AG09309 (cell line): ENCODE data around the gene TFDP2.

Experiments used
- DNase-seq: peaks from one replicate; pipeline ENCODE4 v3.0.0-alpha.2; 2010; ENCODE audit warnings: low read depth
- H3K4me3 ChIP-seq: 2 replicates; pipeline ENCODE4 v1.5.1; 2011; ENCODE audit warnings: mild to moderate bottlenecking, low read depth, low read length, moderate library complexity; ENCODE audit not compliant: control insufficient read depth
- TF ChIP-seq, protein P1 (sequence below): IDR thresholded peaks from 2 replicates; pipeline ENCODE4 v1.5.1; 2011; ENCODE audit warnings: mild to moderate bottlenecking, low read depth, low read length, inconsistent platforms; ENCODE audit not compliant: insufficient read depth, control insufficient read depth; ENCODE audit errors: missing control alignments

The TFDP2 gene

DNA sequence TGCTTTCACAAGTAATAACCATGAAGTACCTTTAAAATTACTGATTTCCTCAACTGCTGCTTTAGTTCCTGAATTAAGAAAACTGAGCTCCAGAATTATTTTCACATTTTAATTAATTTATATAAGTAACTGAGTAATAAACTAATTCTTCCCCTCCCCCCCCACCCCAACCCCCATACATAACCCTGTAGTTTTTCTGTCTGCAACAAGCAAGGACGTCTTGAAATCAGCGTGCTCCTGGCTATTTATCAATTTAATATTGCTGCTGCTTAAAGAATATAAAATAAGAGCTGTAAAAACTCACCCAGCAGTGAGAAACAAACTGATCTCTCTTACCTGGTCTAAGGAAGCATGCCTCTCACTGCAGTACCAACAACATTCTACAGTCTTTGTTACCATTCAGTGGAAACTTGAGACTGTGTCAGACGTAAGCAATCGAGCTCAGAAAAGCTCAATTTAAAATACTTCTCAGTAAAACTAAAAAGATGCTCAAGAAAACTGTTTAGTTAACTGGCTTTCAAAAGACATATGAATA, 121.0 kb downstream of the TFDP2 start:
- TF ChIP-seq, protein P1, sequence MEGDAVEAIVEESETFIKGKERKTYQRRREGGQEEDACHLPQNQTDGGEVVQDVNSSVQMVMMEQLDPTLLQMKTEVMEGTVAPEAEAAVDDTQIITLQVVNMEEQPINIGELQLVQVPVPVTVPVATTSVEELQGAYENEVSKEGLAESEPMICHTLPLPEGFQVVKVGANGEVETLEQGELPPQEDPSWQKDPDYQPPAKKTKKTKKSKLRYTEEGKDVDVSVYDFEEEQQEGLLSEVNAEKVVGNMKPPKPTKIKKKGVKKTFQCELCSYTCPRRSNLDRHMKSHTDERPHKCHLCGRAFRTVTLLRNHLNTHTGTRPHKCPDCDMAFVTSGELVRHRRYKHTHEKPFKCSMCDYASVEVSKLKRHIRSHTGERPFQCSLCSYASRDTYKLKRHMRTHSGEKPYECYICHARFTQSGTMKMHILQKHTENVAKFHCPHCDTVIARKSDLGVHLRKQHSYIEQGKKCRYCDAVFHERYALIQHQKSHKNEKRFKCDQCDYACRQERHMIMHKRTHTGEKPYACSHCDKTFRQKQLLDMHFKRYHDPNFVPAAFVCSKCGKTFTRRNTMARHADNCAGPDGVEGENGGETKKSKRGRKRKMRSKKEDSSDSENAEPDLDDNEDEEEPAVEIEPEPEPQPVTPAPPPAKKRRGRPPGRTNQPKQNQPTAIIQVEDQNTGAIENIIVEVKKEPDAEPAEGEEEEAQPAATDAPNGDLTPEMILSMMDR: no peak
- peak; percentile 49 for DNase-seq
- H3K4me3 ChIP-seq: peak overlapping the region; percentile 30

DNA sequence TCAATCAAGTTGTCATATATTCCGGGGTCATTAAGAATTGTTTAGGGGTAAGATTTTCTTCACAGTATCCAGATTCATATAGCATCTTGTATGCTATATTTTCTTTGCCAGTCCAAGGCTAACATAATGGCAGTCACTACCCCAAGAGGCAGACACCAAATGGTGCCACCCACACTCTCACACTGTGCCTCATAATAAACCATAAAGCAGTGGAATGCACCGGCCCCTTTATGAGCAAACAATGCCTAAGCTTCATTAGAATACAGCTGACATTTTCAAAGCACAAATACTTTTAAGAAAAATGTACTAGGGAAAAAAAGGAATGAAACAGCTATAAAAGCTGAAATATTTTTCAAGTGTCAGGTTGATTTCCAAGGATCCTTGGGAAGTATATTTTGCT, 121.6 kb downstream of the TFDP2 start:
- peak overlapping the region; percentile 25 for H3K4me3 ChIP-seq
- no peak for DNase-seq
- TF ChIP-seq, protein P1: no peak

DNA sequence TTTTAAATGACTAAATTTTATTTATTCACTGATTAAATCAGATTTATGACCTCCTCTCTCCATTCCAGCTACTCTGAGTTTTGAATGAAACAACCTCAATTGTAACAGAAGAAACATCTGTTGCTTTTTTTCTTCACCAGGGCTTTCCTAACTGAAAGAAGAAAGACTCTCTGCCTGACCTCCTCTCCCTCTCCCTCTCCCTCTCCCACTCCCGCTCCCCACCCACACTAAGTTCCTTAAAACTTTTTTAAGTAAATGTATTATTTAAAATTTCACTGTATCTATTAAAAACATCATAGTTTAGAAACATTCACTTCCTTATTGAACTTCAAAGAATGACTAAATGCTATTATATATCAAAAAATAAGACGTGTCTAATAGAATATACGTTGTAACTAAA, 122.0 kb downstream of the TFDP2 start:
- TF ChIP-seq, protein P1: no peak
- H3K4me3 ChIP-seq: no peak overlapping the region
- no peak for DNase-seq

DNA sequence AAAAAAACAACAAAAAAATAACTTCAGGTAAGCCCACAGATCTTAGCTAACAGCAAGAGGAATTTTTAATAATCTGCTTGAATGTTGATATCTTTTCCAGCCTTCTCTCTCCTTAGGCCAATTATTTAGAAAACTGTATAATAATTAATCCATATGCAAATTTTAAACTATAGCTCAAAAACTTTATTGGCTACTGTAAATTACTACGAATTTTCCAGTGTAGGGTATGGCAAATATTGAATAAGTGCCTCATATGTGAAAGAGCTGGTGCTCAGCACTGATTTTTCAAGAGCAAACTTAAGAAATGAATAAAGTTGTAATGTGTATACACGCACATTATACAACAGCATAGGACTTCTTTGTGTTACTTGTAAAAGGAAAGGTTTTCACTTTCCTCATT, 123.0 kb downstream of the TFDP2 start:
- DNase-seq: no peak
- H3K4me3 ChIP-seq: no peak overlapping the region
- TF ChIP-seq, protein P1: no peak

DNA sequence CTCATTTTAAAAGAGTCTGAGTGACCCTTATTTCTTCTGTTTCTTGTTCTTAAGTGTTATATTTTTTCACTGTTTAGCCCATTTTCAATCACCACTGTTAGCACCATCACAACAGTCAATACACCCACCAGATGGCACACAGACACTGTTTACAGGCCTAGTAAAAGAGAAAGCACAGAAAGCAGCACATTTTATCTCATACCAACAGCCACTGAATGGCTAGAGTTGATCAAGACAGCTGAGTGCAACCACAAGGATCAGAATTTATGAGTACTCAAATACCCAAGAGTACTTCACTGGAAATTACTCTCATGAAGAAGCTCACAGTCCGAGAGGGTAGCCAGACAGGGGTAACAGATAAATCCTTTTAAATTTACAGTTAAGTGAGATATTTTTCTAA, 127.0 kb downstream of the TFDP2 start:
- TF ChIP-seq, protein P1: peak; percentile 25
- DNase-seq: peak; percentile 25
- no peak overlapping the region for H3K4me3 ChIP-seq

DNA sequence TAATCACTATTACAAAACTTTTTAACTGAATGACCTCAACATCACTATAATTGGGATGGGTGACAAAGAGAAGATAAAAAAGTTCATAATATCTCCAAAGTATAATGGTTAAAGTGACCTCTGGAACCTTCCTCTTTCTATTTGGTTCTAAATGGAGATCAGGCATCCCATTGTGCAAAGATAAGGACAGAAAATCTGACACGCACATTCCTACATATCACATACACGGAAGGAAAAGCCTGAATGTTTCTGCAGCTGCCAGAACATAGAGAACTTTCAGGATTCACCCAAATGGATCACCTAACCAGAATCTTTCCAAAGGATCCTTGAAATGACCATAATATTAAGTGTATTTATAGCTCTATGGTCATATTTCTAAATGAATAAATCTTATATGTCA, 128.2 kb downstream of the TFDP2 start:
- no peak for DNase-seq
- no peak overlapping the region for H3K4me3 ChIP-seq
- TF ChIP-seq, protein P1: no peak

DNA sequence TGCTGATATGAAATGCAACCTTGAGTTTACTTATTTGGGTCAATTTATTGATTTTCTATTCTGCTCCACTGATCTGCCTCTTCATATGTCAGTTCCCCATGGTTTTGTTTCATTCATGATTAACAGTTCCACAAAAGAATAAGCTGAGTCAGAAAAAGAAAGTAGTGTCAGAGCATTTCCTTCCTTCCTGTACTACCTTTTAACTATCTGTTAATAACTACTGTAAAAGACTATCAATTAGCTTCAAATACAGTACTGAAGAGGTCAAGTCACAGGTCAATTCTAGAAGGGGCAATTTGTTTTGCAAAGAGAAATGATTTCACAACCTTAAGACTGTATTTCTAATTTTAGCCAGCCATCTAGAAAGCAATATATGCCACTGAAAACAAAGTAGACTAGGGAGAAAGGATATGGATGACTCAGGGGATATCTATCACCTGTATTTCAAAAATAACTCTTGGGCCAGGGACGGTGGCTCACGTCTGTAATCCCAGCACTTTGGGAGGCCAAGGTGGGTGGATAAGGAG, 129.5 kb downstream of the TFDP2 start:
- DNase-seq: no peak
- TF ChIP-seq, protein P1: no peak
- H3K4me3 ChIP-seq: no peak overlapping the region
